Progenitor cell of endocrine pancreas (in vitro differentiated cells): ENCODE data around the gene ROCK2. TPM values are rescaled to one million over a fixed set of nuclear protein-coding genes. Genes with fewer than 3 reads are reported as not detected.
"Not testable (repeated sequence)": the region's sequence is repeated elsewhere in the genome, so short reads cannot be mapped to it uniquely, and the experiment has no call there.

Experiments
- DNase-seq: peaks from one replicate; pipeline ENCODE4 v3.0.0; 2021; ENCODE audit warnings: low spot score; ENCODE audit not compliant: unreplicated experiment
- H3K27ac Mint-ChIP-seq: 2 replicates; pipeline ENCODE4 v1.8.0; 2021; ENCODE audit warnings: mild to moderate bottlenecking, moderate library complexity, mixed read lengths
- H3K27me3 Mint-ChIP-seq: 2 replicates; pipeline ENCODE4 v1.8.0; 2021; ENCODE audit warnings: mixed read lengths
- H3K36me3 Mint-ChIP-seq: 2 replicates; pipeline ENCODE4 v1.8.0; 2022; ENCODE audit warnings: mixed read lengths; ENCODE audit not compliant: insufficient read depth
- H3K4me1 Mint-ChIP-seq: 2 replicates; pipeline ENCODE4 v1.8.0; 2021; ENCODE audit warnings: low read depth, mixed read lengths
- H3K4me3 Mint-ChIP-seq: 2 replicates; pipeline ENCODE4 v1.8.0; 2021; ENCODE audit warnings: low read depth, mild to moderate bottlenecking, moderate library complexity, mixed read lengths
- H3K9me3 Mint-ChIP-seq: 2 replicates; pipeline ENCODE4 v1.8.0; 2021; ENCODE audit warnings: low read depth, mixed read lengths
- total RNA-seq: library from RNA; stranded (reverse); gene quantifications from 2 replicates; pipeline ENCODE4 v1.2.1, GENCODE V29; 2021
- TF ChIP-seq, protein P1 (sequence below): fragments of 200-600 bp; sonication (generic); IDR thresholded peaks from one replicate; pipeline ENCODE4 v1.5.0; 2021; ENCODE audit warnings: antibody characterized with exemption, mild to moderate bottlenecking; ENCODE audit not compliant: unreplicated experiment

Gene ROCK2
- total RNA-seq, 1 donor from 2014 or later, result 43.8 TPM

DNA sequence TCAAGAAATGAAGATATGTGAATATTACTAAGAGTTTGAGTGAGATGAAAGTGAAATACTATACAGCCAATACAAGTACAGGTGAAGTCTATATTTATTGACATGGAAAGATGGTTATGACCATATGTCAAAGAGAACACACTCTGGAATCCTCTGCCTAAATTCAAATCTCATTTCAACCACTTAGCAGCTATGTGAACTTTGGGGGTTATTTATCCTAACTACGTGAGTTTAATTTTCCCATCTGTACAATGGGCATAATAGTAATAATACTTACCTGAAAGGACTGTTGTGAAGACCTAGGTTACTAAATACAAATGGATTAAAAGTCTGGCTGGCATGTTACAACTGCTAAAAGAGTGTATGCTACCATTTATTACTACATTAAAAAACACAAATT lies 79.6 kb downstream of the ROCK2 start:
- Mint-ChIP-seq H3K9me3 (peaks cover 3% of the 10 kb centered on the region), H3K36me3 (peaks cover 16% of the 10 kb centered on the region), H3K27me3 (no peaks in the 10 kb centered on the region), H3K4me1 (no peaks in the 10 kb centered on the region), H3K27ac (no peak overlapping the region), H3K4me3 (no peak overlapping the region)
- TF ChIP-seq, protein P1, sequence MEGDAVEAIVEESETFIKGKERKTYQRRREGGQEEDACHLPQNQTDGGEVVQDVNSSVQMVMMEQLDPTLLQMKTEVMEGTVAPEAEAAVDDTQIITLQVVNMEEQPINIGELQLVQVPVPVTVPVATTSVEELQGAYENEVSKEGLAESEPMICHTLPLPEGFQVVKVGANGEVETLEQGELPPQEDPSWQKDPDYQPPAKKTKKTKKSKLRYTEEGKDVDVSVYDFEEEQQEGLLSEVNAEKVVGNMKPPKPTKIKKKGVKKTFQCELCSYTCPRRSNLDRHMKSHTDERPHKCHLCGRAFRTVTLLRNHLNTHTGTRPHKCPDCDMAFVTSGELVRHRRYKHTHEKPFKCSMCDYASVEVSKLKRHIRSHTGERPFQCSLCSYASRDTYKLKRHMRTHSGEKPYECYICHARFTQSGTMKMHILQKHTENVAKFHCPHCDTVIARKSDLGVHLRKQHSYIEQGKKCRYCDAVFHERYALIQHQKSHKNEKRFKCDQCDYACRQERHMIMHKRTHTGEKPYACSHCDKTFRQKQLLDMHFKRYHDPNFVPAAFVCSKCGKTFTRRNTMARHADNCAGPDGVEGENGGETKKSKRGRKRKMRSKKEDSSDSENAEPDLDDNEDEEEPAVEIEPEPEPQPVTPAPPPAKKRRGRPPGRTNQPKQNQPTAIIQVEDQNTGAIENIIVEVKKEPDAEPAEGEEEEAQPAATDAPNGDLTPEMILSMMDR, result no peak
- DNase-seq, result no peak

DNA sequence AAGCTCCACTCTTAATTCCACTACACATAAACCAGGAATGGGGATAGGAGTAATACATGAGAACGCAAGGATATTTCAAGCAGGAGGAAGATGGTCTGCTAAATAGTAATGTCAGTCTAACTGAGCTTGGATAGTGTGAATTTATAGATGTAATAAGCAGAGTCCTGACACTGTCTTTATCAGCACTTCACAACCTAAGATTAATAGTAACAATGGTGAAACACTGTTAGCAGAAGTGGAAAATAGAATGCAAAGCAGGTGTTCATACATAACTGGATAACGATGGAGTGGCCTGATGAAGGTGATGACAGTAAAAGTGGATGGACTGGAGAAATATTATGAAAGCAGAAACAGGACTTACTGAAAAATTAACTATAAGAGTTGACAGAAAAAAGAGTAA lies 80.4 kb downstream of the ROCK2 start:
- TF ChIP-seq, protein P1, result no peak
- Mint-ChIP-seq H3K36me3 (peaks cover 13% of the 10 kb centered on the region), H3K27ac (no peak overlapping the region), H3K27me3 (no peaks in the 10 kb centered on the region), H3K4me3 (no peak overlapping the region), H3K4me1 (no peaks in the 10 kb centered on the region), H3K9me3 (peaks cover 3% of the 10 kb centered on the region)
- DNase-seq, result no peak

DNA sequence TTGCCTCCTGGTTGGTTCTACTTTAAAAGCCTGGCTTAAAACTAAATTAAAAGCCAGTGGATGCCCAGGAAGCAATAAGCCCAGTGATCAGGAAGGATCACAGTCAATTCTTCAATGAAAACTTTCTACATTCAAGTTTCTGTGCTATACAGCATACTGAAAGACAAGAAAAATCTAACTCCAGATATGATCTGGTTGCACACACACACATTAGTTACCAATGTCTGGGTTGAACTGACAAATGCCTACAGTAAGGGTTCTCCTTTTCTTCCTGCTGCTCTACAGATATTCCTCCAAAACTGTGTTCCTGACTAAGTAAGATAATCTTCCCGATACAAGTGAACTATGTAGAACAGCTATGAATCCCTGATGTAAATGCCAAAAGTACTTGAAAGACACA lies 81.3 kb downstream of the ROCK2 start:
- TF ChIP-seq, protein P1, result no peak
- Mint-ChIP-seq H3K9me3 (peaks cover 3% of the 10 kb centered on the region), H3K36me3 (peaks cover 10% of the 10 kb centered on the region), H3K27ac (no peak overlapping the region), H3K4me1 (no peaks in the 10 kb centered on the region), H3K27me3 (no peaks in the 10 kb centered on the region), H3K4me3 (no peak overlapping the region)
- no peak for DNase-seq

DNA sequence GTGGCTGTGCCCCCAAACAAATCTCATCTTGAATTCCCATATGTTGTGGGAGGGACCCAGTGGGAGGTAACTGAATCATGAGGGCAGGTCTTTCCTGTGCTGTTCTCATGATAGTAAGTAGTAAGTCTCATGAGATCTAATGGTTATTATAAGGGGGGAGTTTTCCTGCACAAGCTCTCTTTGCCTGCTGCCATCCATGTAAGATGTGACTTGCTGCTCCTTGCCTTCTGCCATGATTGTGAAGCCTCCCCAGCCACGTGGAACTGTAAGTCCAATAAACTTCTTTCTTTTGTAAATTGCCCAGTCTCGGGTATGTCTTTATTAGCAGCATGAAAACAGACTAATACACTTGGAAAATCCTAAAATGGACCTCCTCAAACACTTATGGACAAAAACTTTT lies 82.0 kb downstream of the ROCK2 start:
- H3K4me3 Mint-ChIP-seq, H3K36me3 Mint-ChIP-seq, H3K9me3 Mint-ChIP-seq, H3K27ac Mint-ChIP-seq, H3K27me3 Mint-ChIP-seq, DNase-seq, H3K4me1 Mint-ChIP-seq: not testable (repeated sequence)

DNA sequence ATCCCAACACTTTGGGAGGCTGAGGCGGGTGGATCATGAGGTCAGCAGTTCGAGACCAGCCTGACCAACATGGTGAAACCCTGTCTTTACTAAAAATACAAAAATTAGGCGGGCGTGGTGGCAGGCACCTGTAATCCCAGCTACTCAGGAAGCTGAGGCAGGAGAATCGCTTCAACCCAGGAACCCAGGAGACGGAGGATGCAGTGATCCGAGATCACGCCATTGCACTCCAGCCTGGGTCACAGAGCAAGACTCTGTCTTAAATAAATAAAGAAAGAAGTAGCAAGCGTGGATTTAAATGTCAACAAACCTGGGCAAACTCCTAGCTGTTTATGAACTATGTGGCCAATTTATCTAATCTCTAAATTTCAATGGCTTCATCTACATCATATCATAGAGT lies 82.9 kb downstream of the ROCK2 start:
- H3K27ac Mint-ChIP-seq, H3K27me3 Mint-ChIP-seq, H3K4me3 Mint-ChIP-seq, H3K4me1 Mint-ChIP-seq, DNase-seq, H3K9me3 Mint-ChIP-seq, H3K36me3 Mint-ChIP-seq: not testable (repeated sequence)

DNA sequence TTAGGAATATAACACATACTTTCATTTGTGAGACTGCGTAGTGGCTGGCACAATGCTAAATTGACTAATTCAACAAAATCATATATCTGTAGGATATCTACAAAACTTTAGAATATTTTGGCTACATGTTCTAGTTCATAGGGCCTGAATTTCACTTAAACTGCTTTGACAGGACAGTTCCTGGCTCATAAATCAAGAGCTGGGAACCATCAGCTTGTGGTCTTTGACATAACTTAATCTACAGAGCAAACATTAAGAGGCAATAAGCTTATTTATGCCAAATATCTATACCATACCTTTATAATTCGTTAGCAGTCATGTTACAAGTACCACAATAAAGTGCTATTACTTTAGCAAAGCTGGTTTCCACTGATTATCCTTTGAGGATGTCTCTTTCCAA lies 83.5 kb downstream of the ROCK2 start:
- peaks cover 10% of the 10 kb centered on the region for H3K36me3 Mint-ChIP-seq
- H3K4me3 Mint-ChIP-seq, result no peak overlapping the region
- H3K27me3 Mint-ChIP-seq, result no peaks in the 10 kb centered on the region
- peaks cover 3% of the 10 kb centered on the region for H3K9me3 Mint-ChIP-seq
- no peak overlapping the region for H3K27ac Mint-ChIP-seq
- DNase-seq, result no peak
- TF ChIP-seq, protein P1, result no peak
- no peaks in the 10 kb centered on the region for H3K4me1 Mint-ChIP-seq
